K562 (cell line): ENCODE results near the gene RMP24.
A peak's percentile ranks its signal among the peaks of the same experiment; 100 is the strongest.

ENCODE experiments used
- ATF1 ChIP-seq, 2 experiments: fragments of 450-650 bp in 1 of 2; IDR thresholded peaks; 2 replicates each; pipeline ENCODE4 v1.6.1; 2016; ENCODE audit warnings: missing compliant biosample characterization in 1 of 2, missing genetic modification characterization in 1 of 2
- ATF4 ChIP-seq: fragments of 450-650 bp; formaldehyde crosslinking; IDR thresholded peaks from 2 replicates; pipeline ENCODE4 v1.4.0; 2022; ENCODE audit warnings: mild to moderate bottlenecking, moderate library complexity
- CREBBP ChIP-seq: IDR thresholded peaks from one replicate; pipeline ENCODE4 v1.6.1; 2012; ENCODE audit warnings: low read depth, mild to moderate bottlenecking, control low read depth, inconsistent platforms, low read length
- DPF2 ChIP-seq: fragments of 450-650 bp; IDR thresholded peaks from 2 replicates; pipeline ENCODE4 v1.6.1; 2016
- E2F1 ChIP-seq: sonication (generic); formaldehyde crosslinking; IDR thresholded peaks from 2 replicates; pipeline ENCODE4 v1.8.1; 2023; ENCODE audit warnings: mild to moderate bottlenecking, missing genetic modification reagents, moderate library complexity
- EHMT2 ChIP-seq: fragments of 450-650 bp; IDR thresholded peaks from 2 replicates; pipeline ENCODE4 v1.6.1; 2018; ENCODE audit warnings: antibody characterized with exemption
- EP400 ChIP-seq: fragments of 450-650 bp; IDR thresholded peaks from 2 replicates; pipeline ENCODE4 v1.6.1; 2017; ENCODE audit warnings: antibody characterized with exemption, mild to moderate bottlenecking, moderate library complexity
- FOXM1 ChIP-seq, 2 experiments: fragments of 450-650 bp in 1 of 2; sonication (generic) in 1 of 2; formaldehyde crosslinking in 1 of 2; IDR thresholded peaks; 2 replicates each; pipeline versions ENCODE4 v1.6.1 to v1.9.0; 2017 to 2022; ENCODE audit warnings: low read depth in 2 of 2, mild to moderate bottlenecking in 2 of 2, missing genetic modification reagents in 1 of 2, moderate library complexity in 1 of 2
- HMGN3 ChIP-seq: IDR thresholded peaks from 2 replicates; pipeline ENCODE4 v1.6.1; 2011; ENCODE audit warnings: borderline replicate concordance, low read depth, mild to moderate bottlenecking, mixed read lengths, low read length; ENCODE audit not compliant: insufficient read length; ENCODE audit errors: extremely low read depth
- KDM5B ChIP-seq: fragments of 200-600 bp; sonication (generic); IDR thresholded peaks from 2 replicates; pipeline ENCODE4 v1.6.1; 2012; ENCODE audit warnings: low read depth, mild to moderate bottlenecking, moderate library complexity, low read length, control low read depth, inconsistent platforms; ENCODE audit not compliant: insufficient replicate concordance
- NR2F6 ChIP-seq: fragments of 450-650 bp; formaldehyde crosslinking; IDR thresholded peaks from 2 replicates; pipeline ENCODE4 v1.4.0; 2020; ENCODE audit warnings: mild to moderate bottlenecking
- POLR2AphosphoS5 ChIP-seq: IDR thresholded peaks from 2 replicates; pipeline ENCODE4 v1.6.1; 2011; ENCODE audit warnings: mild to moderate bottlenecking, low read depth, low read length, moderate library complexity; ENCODE audit not compliant: control insufficient read depth, insufficient read depth
- ZNF174 ChIP-seq: fragments of 250-450 bp; sonication (Bioruptor Pico); IDR thresholded peaks from 2 replicates; pipeline ENCODE4 v1.4.0; 2020; ENCODE audit warnings: mild to moderate bottlenecking
- ZNF175 ChIP-seq: fragments of 200-800 bp; sonication (Bioruptor generic); IDR thresholded peaks from 2 replicates; pipeline ENCODE4 v1.6.1; 2016; ENCODE audit warnings: low read depth, mild to moderate bottlenecking, missing genetic modification characterization, missing compliant biosample characterization
- ZNF589 ChIP-seq: fragments of 200-800 bp; sonication (Bioruptor generic); IDR thresholded peaks from 2 replicates; pipeline ENCODE4 v1.6.1; 2016; ENCODE audit warnings: low read depth, missing genetic modification characterization, missing compliant biosample characterization
- ZNF785 ChIP-seq: fragments of 250-450 bp; sonication (Bioruptor Pico); IDR thresholded peaks from 2 replicates; pipeline ENCODE4 v1.4.0; 2020; ENCODE audit warnings: mild to moderate bottlenecking
- TF ChIP-seq, protein P1 (sequence below): sonication (generic); formaldehyde crosslinking; IDR thresholded peaks from 2 replicates; pipeline ENCODE4 v1.8.0; 2022; ENCODE audit warnings: mild to moderate bottlenecking, missing genetic modification reagents
- TF ChIP-seq, protein P2 (sequence below): sonication (generic); IDR thresholded peaks from 2 replicates; pipeline ENCODE4 v1.6.1; 2016
- TF ChIP-seq, protein P3 (sequence below): fragments of 250-450 bp; sonication (Bioruptor Pico); IDR thresholded peaks from 2 replicates; pipeline ENCODE4 v1.4.0; 2020; ENCODE audit warnings: borderline replicate concordance
- TF ChIP-seq, protein P4 (sequence below): fragments of 250-450 bp; sonication (Bioruptor Pico); IDR thresholded peaks from 2 replicates; pipeline ENCODE4 v1.5.0; 2021

Gene RMP24

GRCh38 chr18:35972197-35973000 is at the start of gene RMP24 (continued):
- TF ChIP-seq, protein P1, sequence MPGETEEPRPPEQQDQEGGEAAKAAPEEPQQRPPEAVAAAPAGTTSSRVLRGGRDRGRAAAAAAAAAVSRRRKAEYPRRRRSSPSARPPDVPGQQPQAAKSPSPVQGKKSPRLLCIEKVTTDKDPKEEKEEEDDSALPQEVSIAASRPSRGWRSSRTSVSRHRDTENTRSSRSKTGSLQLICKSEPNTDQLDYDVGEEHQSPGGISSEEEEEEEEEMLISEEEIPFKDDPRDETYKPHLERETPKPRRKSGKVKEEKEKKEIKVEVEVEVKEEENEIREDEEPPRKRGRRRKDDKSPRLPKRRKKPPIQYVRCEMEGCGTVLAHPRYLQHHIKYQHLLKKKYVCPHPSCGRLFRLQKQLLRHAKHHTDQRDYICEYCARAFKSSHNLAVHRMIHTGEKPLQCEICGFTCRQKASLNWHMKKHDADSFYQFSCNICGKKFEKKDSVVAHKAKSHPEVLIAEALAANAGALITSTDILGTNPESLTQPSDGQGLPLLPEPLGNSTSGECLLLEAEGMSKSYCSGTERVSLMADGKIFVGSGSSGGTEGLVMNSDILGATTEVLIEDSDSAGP (CRISPR knock-in tag) = no peak
- TF ChIP-seq FOXM1 (IDR thresholded peaks at IDR 0.05; ENCODE audit: low read depth) (no peak), FOXM1 (CRISPR knock-in tag; IDR thresholded peaks at IDR 0.05; ENCODE audit: low read depth) (no peak), ATF1 (CRISPR knock-in tag; IDR thresholded peaks at IDR 0.05) (peak; percentile 57), ATF1 (tag; IDR thresholded peaks at IDR 0.05) (peak; percentile 75), ZNF174 (CRISPR knock-in tag) (no peak), ATF4 (CRISPR knock-in tag) (no peak), ZNF785 (CRISPR knock-in tag) (no peak), EHMT2 (no peak), ZNF589 (CRISPR knock-in tag) (peak; percentile 48; the same call in 1 of the 2 replicates), ZNF175 (CRISPR knock-in tag) (no peak), E2F1 (CRISPR knock-in tag) (no peak), NR2F6 (CRISPR knock-in tag) (no peak), HMGN3 (peak; percentile 84), EP400 (peak; percentile 85), DPF2 (no peak), POLR2AphosphoS5 (peak; percentile 60; the same call in 1 of the 2 replicates), KDM5B (peak; percentile 86), CREBBP (no peak)
- TF ChIP-seq, protein P2, sequence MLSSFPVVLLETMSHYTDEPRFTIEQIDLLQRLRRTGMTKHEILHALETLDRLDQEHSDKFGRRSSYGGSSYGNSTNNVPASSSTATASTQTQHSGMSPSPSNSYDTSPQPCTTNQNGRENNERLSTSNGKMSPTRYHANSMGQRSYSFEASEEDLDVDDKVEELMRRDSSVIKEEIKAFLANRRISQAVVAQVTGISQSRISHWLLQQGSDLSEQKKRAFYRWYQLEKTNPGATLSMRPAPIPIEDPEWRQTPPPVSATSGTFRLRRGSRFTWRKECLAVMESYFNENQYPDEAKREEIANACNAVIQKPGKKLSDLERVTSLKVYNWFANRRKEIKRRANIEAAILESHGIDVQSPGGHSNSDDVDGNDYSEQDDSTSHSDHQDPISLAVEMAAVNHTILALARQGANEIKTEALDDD = no peak
- TF ChIP-seq, protein P3, sequence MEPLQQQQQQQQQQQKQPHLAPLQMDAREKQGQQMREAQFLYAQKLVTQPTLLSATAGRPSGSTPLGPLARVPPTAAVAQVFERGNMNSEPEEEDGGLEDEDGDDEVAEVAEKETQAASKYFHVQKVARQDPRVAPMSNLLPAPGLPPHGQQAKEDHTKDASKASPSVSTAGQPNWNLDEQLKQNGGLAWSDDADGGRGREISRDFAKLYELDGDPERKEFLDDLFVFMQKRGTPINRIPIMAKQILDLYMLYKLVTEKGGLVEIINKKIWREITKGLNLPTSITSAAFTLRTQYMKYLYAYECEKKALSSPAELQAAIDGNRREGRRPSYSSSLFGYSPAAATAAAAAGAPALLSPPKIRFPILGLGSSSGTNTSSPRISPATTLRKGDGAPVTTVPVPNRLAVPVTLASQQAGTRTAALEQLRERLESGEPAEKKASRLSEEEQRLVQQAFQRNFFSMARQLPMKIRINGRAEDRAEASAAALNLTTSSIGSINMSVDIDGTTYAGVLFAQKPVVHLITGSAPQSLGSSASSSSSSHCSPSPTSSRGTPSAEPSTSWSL (CRISPR knock-in tag) = no peak
- TF ChIP-seq, protein P4, sequence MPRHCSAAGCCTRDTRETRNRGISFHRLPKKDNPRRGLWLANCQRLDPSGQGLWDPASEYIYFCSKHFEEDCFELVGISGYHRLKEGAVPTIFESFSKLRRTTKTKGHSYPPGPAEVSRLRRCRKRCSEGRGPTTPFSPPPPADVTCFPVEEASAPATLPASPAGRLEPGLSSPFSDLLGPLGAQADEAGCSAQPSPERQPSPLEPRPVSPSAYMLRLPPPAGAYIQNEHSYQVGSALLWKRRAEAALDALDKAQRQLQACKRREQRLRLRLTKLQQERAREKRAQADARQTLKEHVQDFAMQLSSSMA = no peak
